GDM1 (cell line): ENCODE results near the gene GABBR2.

Source experiments
- DNase-seq: peaks from one replicate; lab custom pipeline; 2025; lab: John Stamatoyannopoulos, UW

The GABBR2 gene

GRCh38 chr9:98545021-98545420 is 163.7 kb downstream of the GABBR2 start:
- no peak for DNase-seq

DNA sequence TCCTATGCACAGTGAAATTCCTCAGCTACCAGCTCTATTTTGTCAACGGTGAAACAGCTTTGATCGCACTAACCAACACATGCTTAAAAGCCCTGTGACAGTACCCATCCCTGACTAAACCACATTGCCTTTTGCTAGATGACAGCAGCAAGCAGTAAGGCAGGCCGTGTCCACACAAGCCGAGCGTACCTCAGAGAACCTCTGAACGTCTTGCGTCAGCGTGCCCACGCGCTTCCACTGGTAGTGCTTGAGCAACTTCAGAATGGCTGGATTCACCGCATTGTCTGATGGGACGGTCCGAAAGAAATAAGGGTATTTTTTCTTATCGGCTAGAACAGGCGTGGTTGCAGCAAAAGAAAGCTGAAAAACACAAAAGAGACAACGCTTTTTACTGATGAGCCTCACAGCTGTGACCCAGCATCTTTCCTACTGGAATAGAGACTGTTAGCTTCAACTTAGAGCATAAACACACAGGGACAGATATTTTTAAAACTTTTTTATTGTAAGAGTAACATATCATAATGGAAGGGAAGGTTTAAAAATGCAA is 167.0 kb downstream of the GABBR2 start:
- DNase-seq = no peak

DNA sequence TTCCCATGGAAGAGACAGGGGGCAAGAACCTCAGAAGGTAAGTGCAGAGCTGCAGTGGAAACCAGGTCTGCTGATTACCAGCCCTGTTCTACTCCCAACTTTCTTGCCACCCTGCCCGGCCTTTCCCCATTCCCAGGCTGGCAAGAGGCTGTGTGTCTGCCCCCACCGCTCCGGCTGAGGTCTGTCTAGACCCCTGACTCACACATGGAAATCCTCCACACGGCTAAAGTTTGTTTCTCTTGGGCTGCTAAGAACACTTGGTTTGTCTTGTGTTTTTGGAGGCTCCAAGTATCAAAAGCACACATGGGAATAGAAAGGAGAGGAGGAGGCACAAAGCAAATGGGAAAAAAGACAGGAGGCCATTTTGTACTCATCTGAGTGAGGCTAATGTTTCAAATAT is 168.3 kb downstream of the GABBR2 start:
- no peak for DNase-seq

DNA sequence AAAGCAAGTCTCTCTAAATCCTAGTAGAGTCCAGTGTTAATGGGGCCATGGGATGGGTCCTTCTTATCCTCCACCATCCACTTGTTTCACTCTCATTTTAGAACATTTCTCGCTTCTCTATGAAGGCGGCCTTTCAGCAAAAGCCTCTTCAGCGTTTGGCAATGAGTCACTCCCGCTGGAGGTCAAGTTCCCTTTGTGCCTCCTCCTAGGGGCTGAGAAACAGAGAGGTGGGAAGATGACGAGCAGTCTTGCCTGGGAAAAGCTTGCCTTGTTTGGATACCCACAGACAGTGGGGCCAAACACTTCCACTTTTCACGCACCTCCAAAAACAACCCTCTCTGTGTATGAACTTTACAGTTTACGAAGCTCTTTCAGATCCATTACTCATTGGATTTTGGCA is 168.8 kb downstream of the GABBR2 start:
- DNase-seq = no peak

GRCh38 chr9:98538626-98539031 is 170.1 kb downstream of the GABBR2 start:
- DNase-seq = no peak

GRCh38 chr9:98538203-98538602 is 170.5 kb downstream of the GABBR2 start:
- no peak for DNase-seq

GRCh38 chr9:98536542-98537173 is 172.1 kb downstream of the GABBR2 start:
- no peak for DNase-seq

- DNase-seq = no peak
These were observed 174.9 kb downstream of the GABBR2 start for GRCh38 chr9:98533866-98534265.

GRCh38 chr9:98533132-98533531 is 175.6 kb downstream of the GABBR2 start:
- DNase-seq = no peak

GRCh38 chr9:98532574-98532973 is 176.2 kb downstream of the GABBR2 start:
- DNase-seq = no peak

- no peak for DNase-seq
These were observed 176.6 kb downstream of the GABBR2 start for GRCh38 chr9:98532147-98532546.

- no peak for DNase-seq
These were observed 177.8 kb downstream of the GABBR2 start for GRCh38 chr9:98530806-98531386.

DNA sequence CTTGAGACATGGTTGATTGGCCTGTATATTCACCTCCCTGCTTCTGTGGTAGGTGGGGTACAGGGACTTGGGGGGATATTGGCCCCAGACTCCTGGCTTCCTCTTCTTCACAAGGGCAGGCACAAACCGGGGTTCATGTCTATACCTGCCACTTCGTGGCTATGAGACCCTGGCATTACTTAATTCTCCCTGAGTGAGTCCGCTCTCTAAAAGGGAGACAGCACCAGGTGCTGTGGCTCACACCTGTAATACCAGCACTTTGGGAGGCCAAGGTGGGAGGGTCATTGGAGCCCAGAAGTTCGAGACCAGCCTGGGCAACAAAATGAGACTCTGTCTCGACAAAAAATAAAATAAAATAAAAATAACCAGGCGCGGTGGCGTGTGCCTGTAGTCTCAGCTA is 178.5 kb downstream of the GABBR2 start:
- DNase-seq = no peak

DNA sequence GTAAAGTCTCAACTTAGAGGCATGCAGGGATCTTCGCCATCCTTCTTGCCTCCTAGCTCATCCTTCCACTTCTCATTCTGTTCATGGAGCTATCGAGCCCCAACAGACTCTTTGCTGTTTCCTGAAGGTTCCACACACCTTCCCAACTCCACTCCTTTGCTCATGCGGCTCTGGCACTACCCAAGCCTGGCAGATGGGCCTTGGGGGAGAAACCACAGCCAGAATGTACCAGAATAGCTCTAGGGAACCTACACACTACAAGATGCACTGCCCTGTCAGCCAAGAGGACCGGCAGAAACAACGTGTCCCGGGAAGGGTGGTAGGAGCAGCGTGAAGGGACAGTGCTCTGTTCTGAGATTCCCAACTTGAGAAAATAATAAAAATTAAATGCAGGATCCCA is 178.9 kb downstream of the GABBR2 start:
- no peak for DNase-seq

DNA sequence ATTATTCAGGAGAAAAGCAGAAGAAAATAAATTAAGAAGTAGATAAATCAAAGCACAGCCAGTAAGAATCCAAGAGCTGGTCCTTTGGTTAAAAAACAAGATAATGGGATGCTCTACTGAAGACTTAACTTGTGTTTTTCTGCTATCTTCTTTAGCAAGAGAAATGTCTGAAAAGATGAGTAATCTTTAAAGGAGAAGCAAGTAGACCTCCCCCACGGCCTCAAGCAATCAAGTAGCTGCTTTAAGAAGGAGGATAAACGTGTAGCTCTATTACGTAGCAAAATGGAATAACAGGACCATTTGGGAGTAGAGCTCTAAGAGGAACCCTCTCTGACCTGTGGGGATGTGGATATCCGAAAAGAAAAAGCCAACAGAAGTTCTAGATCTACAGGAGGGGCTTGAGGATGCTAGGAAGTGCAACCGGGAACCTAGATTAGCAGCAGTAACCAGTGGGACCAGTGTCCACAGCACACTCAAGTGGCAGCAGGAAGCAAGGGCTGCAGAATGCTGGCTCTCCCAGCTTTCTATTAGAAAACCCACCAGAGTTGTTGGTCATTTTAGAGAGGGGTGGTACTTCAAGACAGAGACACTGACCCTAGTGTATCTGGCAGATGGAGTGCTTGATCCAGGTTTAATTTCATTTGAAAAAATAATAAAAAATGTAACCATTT is 185.4 kb downstream of the GABBR2 start:
- no peak for DNase-seq

GRCh38 chr9:98522487-98522886 is 186.2 kb downstream of the GABBR2 start:
- DNase-seq = no peak

GRCh38 chr9:98521141-98521540 is 187.6 kb downstream of the GABBR2 start:
- no peak for DNase-seq

GRCh38 chr9:98520221-98520960 is 188.3 kb downstream of the GABBR2 start:
- no peak for DNase-seq

- no peak for DNase-seq
These were observed 189.1 kb downstream of the GABBR2 start for GRCh38 chr9:98519641-98520040.

GRCh38 chr9:98518556-98518955 is 190.2 kb downstream of the GABBR2 start:
- DNase-seq = no peak

GRCh38 chr9:98517761-98518160 is 191.0 kb downstream of the GABBR2 start:
- no peak for DNase-seq

GRCh38 chr9:98516897-98517503 is 191.7 kb downstream of the GABBR2 start:
- no peak for DNase-seq
